ENCODE results near the gene SUMF2. TPM values are rescaled to one million over a fixed set of nuclear protein-coding genes. Genes with fewer than 3 reads are reported as not detected.
"Not testable (repeated sequence)": the region's sequence is repeated elsewhere in the genome, so short reads cannot be mapped to it uniquely, and the experiment has no call there.

The SUMF2 gene
- polyA plus RNA-seq, 1 donor, result 215 TPM

DNA sequence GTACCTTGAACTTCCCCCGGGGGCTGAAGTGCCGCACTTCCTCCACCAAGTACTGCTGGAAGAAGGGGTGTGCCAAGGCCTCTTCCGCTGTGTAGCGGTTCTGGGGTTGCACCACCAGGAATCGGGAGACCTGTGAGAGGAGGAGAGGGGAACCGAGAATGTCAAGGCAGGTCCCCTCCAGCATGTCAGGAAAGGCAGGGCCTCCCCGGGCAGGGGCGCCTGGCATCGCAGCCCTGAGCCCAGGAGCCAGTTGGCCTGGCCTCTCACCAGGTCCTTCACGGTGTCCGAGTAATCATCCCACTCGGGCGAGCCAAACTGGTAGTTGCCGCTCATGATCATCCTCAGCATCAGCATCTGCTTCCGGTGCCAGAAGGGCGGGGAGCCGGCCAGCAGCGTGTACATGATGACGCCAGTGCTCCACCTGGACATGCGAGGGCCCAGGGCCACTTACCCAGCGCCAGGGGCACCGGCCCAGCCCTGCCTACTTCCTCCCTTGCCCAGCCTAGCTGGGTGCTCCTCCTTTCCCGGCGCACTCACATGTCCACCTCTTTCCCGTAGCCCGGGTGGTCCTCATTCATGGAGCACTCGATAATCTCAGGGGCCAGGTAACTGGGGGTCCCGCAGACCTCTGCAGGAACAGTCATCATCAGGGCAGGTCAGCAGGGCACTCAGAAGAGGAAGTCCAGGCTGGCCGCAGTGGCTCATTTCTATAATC is 17.7 kb downstream of the SUMF2 start:
- Histone ChIP-seq H3K27ac (ENCODE audit: low read length) (no peak overlapping the region), H3K9me3 (ENCODE audit: control insufficient read depth, low read depth, low read length) (no peaks in the 10 kb centered on the region), H3K36me3 (ENCODE audit: control insufficient read depth, insufficient read depth, low read length) (peaks cover 49% of the 10 kb centered on the region), H3K27me3 (ENCODE audit: control insufficient read depth, insufficient read depth, low read length) (no peaks in the 10 kb centered on the region), H3K4me1 (ENCODE audit: control insufficient read depth, insufficient read depth, low read length) (no peaks in the 10 kb centered on the region), H3K4me3 (ENCODE audit: low read length) (no peak overlapping the region)
- no peak for DNase-seq
- no CpG with 5 or more reads among the region's 29 CpGs for WGBS (ENCODE audit: insufficient coverage, low lambda C conversion rate)

DNA sequence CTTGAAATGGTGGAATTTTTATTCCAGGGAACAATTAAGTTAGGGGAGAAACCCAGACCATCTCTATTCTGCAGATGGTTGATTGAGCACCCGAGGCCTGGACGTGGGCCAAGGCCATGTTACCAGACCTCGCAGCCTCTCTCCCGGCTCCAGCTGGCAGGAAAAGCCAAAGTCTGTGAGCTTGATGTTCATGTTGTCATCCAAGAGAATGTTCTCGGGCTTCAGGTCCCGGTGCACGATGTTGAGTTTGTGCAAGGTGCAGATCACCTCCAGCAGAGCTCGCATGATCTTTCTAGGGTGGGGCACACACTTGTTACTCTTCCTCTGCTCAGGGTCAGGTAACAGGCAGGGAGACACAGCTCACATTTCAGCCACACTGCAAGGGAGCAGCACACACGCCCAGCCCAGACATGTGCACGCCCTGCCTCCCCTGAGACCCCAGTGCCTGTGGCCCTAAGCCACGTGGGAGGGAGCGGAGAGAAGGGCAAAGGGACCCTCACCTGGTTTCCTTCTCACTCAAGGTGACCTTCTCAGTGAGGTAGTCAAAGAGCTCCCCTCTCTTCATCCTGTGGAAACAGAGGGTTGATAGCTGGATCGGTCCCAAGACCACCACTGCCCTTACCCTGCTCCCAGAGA is 19.2 kb downstream of the SUMF2 start:
- H3K36me3 ChIP-seq (ENCODE audit: control insufficient read depth, insufficient read depth, low read length), result peaks cover 45% of the 10 kb centered on the region

DNA sequence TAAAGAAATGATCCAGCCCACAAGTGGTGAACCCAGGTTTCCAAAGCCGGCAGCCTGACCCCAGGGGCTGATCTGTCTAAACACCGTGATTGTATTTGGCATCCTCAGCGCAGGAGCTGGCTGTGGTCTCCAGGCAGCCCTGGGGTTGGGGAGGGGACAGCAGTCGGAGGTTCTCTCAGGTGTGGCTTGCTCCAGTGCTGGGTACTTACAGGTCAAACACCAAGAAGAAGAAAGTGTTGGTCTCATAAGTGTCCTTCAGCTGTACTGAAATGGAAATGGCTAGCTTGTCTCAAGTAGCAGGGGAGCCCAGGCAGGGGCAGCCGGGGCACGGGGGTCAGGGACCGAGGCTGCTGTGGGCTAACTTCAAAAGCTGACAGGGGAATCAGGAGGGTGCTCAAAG is 22.7 kb downstream of the SUMF2 start:
- H3K4me1 ChIP-seq (ENCODE audit: control insufficient read depth, insufficient read depth, low read length), result no peaks in the 10 kb centered on the region
- H3K27me3 ChIP-seq (ENCODE audit: control insufficient read depth, insufficient read depth, low read length), result no peaks in the 10 kb centered on the region
- H3K4me3 ChIP-seq (ENCODE audit: low read length), result no peak overlapping the region
- H3K27ac ChIP-seq (ENCODE audit: low read length), result no peak overlapping the region
- no CpG with 5 or more reads among the region's 7 CpGs for WGBS (ENCODE audit: insufficient coverage, low lambda C conversion rate)
- no peak for DNase-seq
- no peaks in the 10 kb centered on the region for H3K9me3 ChIP-seq (ENCODE audit: control insufficient read depth, low read depth, low read length)
- peaks cover 23% of the 10 kb centered on the region for H3K36me3 ChIP-seq (ENCODE audit: control insufficient read depth, insufficient read depth, low read length)

More for the DNA sequence above, 19.2 kb downstream of the SUMF2 start:
- WGBS (ENCODE audit: insufficient coverage, low lambda C conversion rate), result no CpG with 5 or more reads among the region's 13 CpGs
- Histone ChIP-seq H3K4me1 (ENCODE audit: control insufficient read depth, insufficient read depth, low read length) (no peaks in the 10 kb centered on the region), H3K27me3 (ENCODE audit: control insufficient read depth, insufficient read depth, low read length) (no peaks in the 10 kb centered on the region), H3K9me3 (ENCODE audit: control insufficient read depth, low read depth, low read length) (no peaks in the 10 kb centered on the region), H3K27ac (ENCODE audit: low read length) (no peak overlapping the region), H3K4me3 (ENCODE audit: low read length) (no peak overlapping the region)
- no peak for DNase-seq

DNA sequence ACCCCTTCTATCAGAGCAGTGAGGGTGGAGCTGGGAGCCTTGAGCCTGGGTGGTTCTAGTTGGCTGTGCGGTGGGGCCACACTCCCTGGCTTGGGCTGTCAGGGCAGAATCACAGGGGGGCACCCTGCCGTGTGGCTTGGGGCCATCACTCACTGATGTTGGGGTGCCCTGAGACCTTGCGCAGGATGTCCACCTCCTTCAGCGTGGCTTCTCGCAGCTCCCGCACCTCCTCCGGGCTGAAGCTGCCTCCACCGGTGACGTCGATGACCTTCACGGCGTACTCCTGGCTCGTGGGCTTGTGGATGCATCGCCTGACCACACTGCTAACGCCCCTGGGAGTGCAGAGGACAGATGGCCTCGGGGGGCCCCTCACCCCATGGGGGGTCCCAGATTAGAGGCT is 23.4 kb downstream of the SUMF2 start:
- WGBS (ENCODE audit: insufficient coverage, low lambda C conversion rate), result no CpG with 5 or more reads among the region's 16 CpGs
- no peak overlapping the region for H3K4me3 ChIP-seq (ENCODE audit: low read length)
- H3K36me3 ChIP-seq (ENCODE audit: control insufficient read depth, insufficient read depth, low read length), result peaks cover 21% of the 10 kb centered on the region
- H3K27ac ChIP-seq (ENCODE audit: low read length), result no peak overlapping the region
- no peaks in the 10 kb centered on the region for H3K9me3 ChIP-seq (ENCODE audit: control insufficient read depth, low read depth, low read length)
- H3K4me1 ChIP-seq (ENCODE audit: control insufficient read depth, insufficient read depth, low read length), result no peaks in the 10 kb centered on the region
- no peaks in the 10 kb centered on the region for H3K27me3 ChIP-seq (ENCODE audit: control insufficient read depth, insufficient read depth, low read length)
- no peak for DNase-seq

DNA sequence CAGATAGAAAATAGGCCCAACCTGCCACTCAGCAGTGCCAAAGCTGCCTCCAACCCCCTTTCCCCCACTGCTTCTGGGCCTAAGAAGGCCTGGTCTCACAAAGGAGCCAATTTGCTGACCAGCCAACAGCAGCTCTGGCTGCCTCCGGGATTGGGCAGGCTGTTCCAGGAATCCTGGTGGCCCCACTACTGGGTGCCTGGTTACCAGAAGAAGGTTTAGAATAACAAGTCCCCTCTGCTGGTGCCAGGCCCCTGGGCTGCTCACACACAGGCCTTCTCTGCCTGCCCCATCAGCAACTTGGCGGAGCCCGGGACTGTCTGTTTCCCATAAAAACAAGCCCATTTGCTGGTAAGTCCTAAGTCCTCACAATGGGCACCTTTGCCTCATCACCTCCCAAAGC is 27.5 kb downstream of the SUMF2 start:
- peaks cover 11% of the 10 kb centered on the region for H3K36me3 ChIP-seq (ENCODE audit: control insufficient read depth, insufficient read depth, low read length)
- no peak overlapping the region for H3K27ac ChIP-seq (ENCODE audit: low read length)
- no peaks in the 10 kb centered on the region for H3K4me1 ChIP-seq (ENCODE audit: control insufficient read depth, insufficient read depth, low read length)
- DNase-seq, result no peak
- WGBS (ENCODE audit: insufficient coverage, low lambda C conversion rate), result no CpG with 5 or more reads among the region's 3 CpGs
- no peaks in the 10 kb centered on the region for H3K9me3 ChIP-seq (ENCODE audit: control insufficient read depth, low read depth, low read length)
- no peaks in the 10 kb centered on the region for H3K27me3 ChIP-seq (ENCODE audit: control insufficient read depth, insufficient read depth, low read length)
- no peak overlapping the region for H3K4me3 ChIP-seq (ENCODE audit: low read length)

DNA sequence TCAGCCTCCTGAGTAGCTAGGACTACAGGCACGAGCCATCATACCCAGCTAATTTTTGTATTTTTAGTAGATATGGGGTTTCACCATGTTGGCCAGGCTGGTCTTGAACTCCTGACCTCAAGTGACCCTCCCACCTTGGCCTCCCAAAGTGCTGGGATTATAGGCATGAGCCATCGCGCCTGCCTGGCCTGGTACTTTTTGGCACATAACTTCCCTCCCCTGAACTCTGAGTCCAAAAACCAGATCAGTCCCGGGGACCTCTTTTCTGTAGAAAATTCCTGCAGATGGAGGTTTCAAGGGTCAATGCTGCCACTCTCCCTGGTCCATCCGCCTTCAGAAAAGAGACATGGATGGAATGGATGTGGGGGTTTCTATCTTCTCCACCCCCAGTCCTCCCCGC is 28.3 kb downstream of the SUMF2 start:
- WGBS (ENCODE audit: insufficient coverage, low lambda C conversion rate), result no CpG with 5 or more reads among the region's 6 CpGs
- not testable (repeated sequence) for H3K4me1 ChIP-seq (ENCODE audit: control insufficient read depth, insufficient read depth, low read length); H3K4me3 ChIP-seq (ENCODE audit: low read length); H3K27me3 ChIP-seq (ENCODE audit: control insufficient read depth, insufficient read depth, low read length); H3K27ac ChIP-seq (ENCODE audit: low read length); DNase-seq; H3K9me3 ChIP-seq (ENCODE audit: control insufficient read depth, low read depth, low read length); H3K36me3 ChIP-seq (ENCODE audit: control insufficient read depth, insufficient read depth, low read length)

DNA sequence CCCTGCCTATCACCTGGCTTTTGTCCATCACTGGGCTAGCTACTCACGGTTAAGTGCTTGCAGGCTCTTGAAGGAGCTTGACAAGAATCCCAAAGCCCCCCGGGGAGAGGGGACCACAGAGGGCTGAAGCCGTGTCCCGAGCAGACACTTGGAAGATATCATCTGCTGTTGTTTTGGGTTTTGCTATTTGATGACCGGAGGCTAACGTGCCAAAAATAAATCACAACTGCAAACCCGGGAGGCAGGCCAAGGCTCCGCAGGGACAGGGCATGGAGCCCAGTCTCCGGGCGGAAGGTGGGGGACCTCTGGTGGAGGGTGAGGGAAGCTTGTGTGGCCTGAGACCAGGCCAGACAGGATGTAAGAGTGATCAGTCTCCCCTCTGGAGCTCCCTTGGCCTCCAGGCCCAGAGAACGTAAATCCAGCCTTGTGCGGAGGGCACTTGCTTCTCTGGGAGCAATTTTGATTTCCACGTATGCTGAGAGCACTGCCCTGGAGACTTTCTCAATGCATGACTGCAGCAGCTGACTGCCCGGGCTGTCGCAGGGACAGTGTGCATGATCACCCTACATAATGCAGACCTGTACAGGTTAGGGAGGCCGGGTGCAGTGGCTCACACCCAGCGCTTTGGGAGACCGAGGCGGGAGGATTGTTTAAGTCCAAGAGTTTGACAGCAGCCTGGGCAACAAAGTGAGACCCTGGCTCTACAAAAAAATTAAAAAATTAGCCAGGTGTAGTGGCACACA is 28.9 kb downstream of the SUMF2 start, which contains the start of gene PHKG1:
TSS of gene PHKG1 (minus strand) at position 164 of the 743 bp plus-strand sequence. CDS start 4,011 bp downstream, outside the sequence.
- Histone ChIP-seq H3K4me1 (ENCODE audit: control insufficient read depth, insufficient read depth, low read length) (no peaks in the 10 kb centered on the region), H3K9me3 (ENCODE audit: control insufficient read depth, low read depth, low read length) (no peaks in the 10 kb centered on the region), H3K27me3 (ENCODE audit: control insufficient read depth, insufficient read depth, low read length) (no peaks in the 10 kb centered on the region), H3K4me3 (ENCODE audit: low read length) (no peak within 1 kb of the TSS), H3K27ac (ENCODE audit: low read length) (no peak within 1 kb of the TSS), H3K36me3 (ENCODE audit: control insufficient read depth, insufficient read depth, low read length) (peaks cover 5% of the 10 kb centered on the region)
- DNase-seq, result peak in 1 of 2 donors; percentile 31
- WGBS (ENCODE audit: insufficient coverage, low lambda C conversion rate), result no CpG with 5 or more reads among the region's 19 CpGs

DNA sequence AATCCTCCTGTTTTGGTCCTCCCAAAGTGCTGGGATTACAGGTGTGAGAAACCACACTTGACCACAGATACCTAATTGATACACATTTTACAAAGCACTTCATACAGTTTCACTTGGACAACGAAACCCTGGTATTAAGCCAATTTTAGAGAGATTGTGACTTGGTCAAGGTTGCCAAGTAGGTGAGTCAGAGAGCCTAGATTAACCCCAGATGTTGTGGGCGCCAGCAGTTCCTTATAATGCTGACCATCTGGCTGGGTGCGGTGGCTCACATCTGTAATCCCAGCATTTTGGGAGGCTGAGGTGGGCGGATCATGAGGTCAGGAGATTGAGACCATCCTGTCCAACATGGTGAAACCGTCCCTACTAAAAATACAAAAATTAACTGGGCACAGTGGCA is 33.6 kb downstream of the SUMF2 start:
- Histone ChIP-seq H3K4me1 (ENCODE audit: control insufficient read depth, insufficient read depth, low read length) (no peaks in the 10 kb centered on the region), H3K4me3 (ENCODE audit: low read length) (no peak overlapping the region), H3K36me3 (ENCODE audit: control insufficient read depth, insufficient read depth, low read length) (peaks cover 32% of the 10 kb centered on the region), H3K9me3 (ENCODE audit: control insufficient read depth, low read depth, low read length) (no peaks in the 10 kb centered on the region), H3K27ac (ENCODE audit: low read length) (no peak overlapping the region), H3K27me3 (ENCODE audit: control insufficient read depth, insufficient read depth, low read length) (no peaks in the 10 kb centered on the region)
- DNase-seq, result no peak
- WGBS (ENCODE audit: insufficient coverage, low lambda C conversion rate), result no CpG with 5 or more reads among the region's 5 CpGs

DNA sequence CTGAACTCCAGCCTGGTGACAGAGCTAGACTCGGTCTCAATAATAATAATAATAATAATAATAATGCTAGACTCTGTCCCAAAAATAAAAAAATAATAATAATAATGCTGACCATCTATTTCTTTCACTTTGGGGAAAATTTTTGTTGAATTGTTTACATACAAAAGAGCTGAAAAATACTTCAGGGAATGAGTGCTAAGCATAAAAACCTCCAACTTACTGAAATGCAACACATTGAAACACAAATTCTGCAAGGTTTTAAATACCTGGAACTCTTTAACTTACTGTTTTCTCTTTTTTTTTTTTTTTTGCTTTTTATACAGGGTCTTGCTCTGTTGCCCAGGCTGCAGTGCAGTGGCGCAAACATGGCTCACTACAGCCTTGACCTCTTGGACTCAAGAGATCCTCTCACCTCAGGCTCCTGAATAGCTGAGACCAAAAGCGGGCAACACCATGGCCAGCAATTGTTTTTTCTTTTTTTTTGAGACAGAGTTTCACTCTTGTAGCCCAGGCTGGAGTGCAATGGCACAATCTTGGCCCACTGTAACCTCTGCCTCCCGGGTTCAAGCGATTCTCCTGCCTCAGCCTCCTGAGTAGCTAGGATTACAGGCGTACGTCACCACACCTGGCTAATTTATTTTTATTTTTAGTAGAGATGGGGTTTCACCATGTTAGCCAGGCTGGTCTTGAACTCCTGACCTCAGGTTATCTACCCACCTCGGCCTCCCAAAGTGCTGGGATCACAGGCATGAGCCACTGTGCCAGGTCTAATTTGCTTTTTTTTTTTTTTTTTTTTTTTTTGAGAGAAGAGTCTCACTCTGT is 34.3 kb downstream of the SUMF2 start:
- 100% methylated on average over 1 of the region's 8 CpGs for WGBS (ENCODE audit: insufficient coverage, low lambda C conversion rate)
- not testable (repeated sequence) for H3K27ac ChIP-seq (ENCODE audit: low read length); H3K27me3 ChIP-seq (ENCODE audit: control insufficient read depth, insufficient read depth, low read length); H3K9me3 ChIP-seq (ENCODE audit: control insufficient read depth, low read depth, low read length); H3K4me3 ChIP-seq (ENCODE audit: low read length); DNase-seq; H3K4me1 ChIP-seq (ENCODE audit: control insufficient read depth, insufficient read depth, low read length)
- H3K36me3 ChIP-seq (ENCODE audit: control insufficient read depth, insufficient read depth, low read length), result peaks cover 39% of the 10 kb centered on the region

DNA sequence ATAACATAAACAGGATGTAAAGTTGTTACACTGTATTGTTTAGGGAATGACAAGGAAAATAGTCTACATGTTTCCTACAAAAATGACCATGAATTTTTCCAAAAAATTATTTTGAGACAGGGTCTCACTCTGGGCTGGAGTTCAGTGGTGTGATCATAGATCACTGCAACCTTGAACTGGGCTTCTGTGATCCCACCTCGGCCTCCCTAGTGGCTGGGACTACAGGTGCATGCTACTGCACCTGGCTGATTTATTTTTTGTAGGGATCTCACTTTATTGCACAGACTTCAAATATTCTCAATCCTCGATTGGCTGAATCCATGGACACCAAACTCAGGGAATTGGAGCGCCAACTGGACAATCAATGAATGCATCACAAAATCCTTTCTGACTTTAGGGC is 35.6 kb downstream of the SUMF2 start:
- Histone ChIP-seq H3K27ac (ENCODE audit: low read length) (no peak overlapping the region), H3K4me1 (ENCODE audit: control insufficient read depth, insufficient read depth, low read length) (no peaks in the 10 kb centered on the region), H3K9me3 (ENCODE audit: control insufficient read depth, low read depth, low read length) (no peaks in the 10 kb centered on the region), H3K27me3 (ENCODE audit: control insufficient read depth, insufficient read depth, low read length) (no peaks in the 10 kb centered on the region), H3K36me3 (ENCODE audit: control insufficient read depth, insufficient read depth, low read length) (peaks cover 48% of the 10 kb centered on the region), H3K4me3 (ENCODE audit: low read length) (no peak overlapping the region)
- no peak for DNase-seq
- 100% methylated on average over 1 of the region's 3 CpGs for WGBS (ENCODE audit: insufficient coverage, low lambda C conversion rate)
